HG03565 (cell line): Measurements from ENCODE around the gene VIPR2.

Experiments
- ATAC-seq: cut with Tn5 transposase; IDR thresholded peaks from one replicate; pipeline ENCODE4 v1.9.1; 2021; ENCODE audit warnings: mild to moderate bottlenecking, moderate library complexity; ENCODE audit not compliant: unreplicated experiment

Gene VIPR2

DNA sequence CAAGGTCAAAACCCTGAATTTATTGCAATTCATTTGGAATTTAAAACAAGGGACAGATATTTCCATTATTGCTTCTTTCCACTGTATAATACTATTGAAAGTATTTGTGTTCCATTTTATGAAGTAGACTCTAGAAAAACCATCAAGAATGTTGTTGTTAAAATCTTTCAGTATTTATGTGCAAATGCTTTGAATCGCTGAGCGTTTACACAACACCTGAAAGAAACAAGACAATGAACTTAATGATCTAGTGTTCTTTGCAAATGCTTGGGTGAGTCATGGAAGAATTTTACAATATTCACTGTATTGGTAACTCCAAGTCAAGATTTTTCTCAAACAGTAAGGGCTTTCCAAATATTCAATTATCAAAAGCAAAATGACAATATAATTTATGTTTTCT lies 97.1 kb downstream of the VIPR2 start:
- ATAC-seq, result no peak

DNA sequence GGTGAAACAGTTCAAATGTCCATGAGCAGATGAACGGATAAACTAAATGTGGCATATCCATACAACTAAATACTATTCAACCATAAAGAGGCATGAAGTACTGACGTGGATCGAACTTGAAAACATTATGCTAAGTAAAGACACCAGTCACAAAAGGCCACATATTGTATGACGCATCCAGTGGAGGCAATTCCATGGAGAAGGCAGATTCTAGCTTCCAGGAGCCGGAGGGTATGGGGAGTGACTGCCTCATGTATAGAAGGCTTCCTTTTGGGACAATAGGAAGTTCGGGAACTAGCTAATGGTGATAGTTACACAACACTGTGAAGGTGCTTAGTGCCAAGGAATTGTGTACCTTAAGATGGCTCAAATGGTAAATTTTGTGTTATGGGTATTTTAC lies 98.4 kb downstream of the VIPR2 start:
- ATAC-seq, result no peak

DNA sequence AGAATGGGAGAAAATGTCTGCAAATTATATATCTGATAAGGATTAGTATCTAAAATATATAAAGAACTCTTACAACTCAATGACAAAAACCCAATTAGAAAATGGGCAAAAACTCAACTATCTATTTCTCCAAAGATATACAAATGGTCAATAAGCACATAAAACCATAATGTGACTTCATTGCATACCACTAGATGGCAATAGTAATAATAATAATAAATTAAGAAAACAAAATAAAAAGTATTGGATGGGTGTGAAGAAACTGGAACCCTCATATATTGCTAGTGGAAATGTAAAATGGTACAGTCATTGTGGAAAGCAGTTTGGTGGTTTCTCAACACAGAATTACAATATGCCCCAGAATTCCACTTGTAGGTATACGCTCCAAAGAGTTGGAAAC lies 98.8 kb downstream of the VIPR2 start:
- no peak for ATAC-seq

DNA sequence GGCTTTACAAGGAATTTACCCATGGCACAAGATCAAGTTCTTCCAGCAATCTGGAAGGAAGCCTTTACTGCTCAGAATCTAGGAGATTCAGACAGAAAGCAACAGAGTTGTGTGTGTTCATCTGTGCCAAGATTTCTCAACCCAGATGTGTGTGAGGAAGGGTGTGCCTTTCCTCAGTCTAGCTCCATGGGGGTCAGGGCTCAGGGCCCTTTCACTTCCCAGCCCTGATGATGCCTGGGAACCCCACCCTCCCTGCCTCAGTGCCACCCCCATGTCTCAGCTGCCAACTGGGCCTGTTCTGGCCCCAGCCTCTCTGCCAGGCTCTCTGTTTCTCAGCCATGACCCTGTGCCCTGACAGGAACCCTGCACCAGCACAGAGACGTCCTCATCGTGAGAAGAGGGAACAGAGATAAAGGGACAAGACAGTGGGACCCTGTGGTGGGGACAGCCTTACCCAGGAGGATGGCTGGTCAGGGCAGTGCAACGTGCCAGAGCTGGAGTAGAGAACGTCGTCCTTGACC lies 102.0 kb downstream of the VIPR2 start:
- no peak for ATAC-seq

DNA sequence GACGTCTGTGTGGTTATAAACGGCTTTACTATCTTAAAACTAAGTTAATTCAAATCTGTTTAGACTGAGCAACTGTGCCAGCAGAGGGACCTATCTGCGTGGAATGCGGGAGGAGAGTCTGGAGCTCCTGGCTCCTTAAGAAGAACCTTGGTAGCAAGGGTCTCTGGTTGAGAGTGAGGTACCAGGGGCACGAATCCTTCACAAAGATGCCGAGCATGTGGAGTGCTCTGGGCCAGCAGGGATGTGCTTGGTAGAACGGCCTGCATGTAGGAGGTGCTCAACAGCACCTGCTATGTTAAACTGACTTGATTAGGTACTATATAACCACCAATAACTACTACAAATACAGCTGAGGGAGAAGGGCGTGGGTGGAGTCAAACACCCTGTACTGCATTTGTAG lies 102.6 kb downstream of the VIPR2 start:
- no peak for ATAC-seq

DNA sequence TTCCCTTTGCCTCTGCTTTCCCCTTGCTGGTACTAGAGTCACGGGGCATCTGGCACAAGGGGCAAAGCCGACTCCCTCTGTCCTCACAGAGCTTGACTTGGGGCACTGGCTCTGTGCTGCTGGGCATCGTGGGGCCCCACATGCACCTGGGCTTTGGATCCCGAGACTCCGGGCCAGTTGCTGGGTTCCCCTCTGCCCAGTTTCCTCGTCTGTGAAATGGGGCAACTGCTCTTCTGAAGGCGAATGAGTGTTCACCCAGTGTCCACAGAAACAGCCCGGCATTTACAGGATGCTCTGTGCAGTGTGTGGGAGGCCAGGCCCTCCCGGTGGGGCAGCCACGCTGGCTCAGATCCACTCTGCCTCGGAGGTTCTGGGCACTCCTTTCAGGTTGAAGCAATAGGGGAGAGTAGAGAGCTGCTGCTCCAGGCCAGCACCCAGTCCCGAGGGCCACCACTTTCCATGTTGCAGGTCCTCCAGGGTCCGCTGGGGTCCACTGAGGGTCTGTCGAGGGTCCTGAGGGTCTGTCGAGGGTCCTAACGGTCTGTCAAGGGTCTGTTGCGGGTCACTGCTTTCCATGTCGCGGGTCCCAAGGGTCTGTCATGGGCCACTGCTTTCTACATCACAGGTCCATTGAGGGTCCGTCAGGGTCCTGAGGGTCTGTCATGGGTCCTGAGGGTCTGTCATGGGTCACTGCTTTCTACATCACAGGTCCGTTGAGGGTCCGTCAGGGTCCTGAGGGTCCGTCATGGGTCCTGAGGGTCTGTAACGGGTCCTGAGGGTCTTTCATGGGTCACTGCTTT lies 103.6 kb downstream of the VIPR2 start:
- no peak for ATAC-seq

DNA sequence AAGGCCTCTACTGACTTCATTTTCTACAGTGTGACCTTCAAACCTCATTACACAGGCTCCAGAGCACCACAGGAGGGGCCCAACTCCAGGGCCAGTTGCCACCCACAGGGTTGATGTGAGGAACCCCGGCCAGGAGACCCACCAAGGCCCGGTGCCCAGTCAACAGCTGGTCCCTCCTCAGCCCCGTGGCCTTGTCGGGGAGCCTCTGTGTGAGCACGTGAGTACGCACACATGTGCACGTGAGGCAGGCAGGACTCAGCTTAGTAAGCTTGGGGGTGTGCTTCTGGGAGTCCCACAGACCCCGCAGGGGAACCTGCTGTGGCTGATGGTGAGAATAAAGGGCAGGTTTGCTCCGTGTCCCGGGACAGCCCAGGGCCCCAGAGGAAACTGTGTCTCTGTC lies 104.5 kb downstream of the VIPR2 start:
- no peak for ATAC-seq

DNA sequence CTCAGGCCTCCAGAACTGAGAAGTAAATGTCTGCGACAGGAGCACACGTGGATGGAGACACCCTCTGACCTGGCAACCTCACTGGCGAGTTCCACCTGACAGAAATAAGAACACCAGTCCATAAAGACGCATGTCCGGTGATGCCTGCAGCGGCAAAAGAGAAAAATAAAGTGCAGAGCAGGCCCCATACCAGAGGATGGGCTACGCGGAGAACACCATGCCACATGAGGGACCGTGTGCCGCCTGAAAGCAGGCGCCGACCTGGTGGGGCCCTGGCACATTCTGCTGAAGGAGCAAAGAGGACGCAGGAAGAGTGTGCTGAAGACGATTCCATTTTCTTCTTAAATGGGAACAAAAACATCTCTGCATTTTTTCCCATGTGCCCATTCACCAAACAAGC lies 105.0 kb downstream of the VIPR2 start:
- no peak for ATAC-seq

DNA sequence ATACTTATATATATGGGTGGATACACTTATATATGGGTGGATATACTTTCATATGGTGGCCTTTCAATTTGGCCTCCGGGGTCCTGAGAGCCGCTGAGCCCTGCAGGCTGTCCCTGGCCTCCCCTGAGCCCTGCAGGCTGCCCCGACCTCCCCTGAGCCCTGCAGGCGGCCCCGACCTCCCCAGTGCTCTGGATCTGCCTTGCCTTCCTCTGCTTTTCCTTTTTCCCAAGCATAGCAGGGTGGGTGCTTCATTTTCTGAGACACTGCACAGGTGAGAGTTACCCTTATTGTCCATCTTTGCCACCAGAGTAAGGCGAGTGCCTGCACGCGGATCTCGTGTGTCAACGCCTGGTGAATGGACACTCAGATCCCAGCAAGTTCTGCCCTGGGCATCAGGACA lies 106.6 kb downstream of the VIPR2 start:
- ATAC-seq, result no peak

DNA sequence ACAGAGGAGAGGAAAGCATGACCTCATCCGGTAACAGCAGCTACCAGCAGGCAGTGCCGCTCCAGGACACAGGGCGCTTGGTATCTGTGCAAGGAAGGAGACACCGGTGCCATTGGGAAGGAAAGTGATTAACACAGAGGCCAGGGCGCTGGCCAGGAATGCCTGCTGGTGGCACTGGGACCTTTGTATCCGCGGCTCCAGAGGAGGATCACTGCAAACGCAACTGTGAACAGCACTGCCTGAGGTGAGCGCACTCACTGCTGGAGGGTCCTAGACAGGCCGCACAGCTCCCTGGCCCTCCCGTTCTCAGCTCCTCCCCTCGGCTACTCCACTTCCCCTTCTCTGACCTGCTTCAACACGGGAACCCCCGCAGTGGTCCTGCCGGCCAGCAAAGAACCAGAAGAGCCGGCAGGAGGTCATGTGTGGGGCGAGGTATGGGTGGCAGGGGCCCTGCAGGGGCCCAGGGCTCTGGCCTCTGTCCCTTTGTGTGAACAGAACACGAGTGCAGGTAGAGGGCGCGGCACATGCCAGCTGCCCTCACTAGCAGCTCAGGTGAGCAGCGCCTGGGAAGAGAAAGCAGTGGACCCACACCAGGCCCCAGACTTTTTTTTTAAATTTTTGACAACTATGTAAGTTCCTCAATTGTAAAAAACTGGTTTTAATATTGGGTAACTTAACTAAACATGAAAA lies 107.6 kb downstream of the VIPR2 start:
- ATAC-seq, result no peak

DNA sequence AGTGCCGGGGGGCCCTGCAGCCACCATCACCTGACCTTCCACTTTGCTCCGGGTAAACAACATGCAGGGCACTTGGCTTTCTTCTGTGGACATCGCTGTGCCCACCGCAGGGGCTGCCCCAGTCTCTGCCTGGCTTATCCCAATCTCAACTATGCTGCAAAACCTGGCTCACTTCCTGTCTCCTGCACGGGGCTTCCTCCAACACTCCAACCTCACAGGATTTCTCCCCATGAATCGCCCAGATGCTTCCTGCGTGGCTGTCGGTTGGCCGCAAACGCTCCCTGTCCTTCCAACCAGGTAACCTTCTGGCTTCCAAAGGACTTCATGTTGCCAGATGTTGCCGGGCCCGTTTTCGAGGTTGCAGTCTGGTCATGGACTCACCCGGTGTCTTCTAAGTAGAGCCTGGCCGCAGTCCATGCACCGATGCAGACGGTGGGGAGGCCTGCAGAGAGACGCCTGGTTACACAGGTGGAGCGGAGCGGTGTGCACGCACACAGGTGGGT lies 109.0 kb downstream of the VIPR2 start:
- ATAC-seq, result no peak

DNA sequence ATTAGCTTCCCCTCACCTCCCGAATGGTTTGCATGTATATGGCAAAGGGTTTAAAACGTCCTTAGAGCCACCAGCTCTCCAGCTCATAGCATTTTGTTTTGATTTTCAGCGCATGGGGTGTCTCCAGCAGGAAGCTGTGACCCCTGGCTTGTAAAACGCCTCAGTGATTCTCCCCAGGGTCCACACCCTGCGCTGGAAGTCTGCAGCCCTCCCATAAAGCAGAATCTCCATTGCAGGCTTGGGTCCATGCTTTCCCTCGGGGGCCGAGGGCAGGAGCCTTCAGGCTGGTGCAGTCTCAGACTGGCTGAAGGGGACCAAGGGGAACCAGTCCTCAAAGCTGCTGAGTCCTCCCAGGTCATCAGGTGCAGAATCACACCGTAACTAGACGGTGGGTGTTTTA lies 109.7 kb downstream of the VIPR2 start:
- no peak for ATAC-seq

DNA sequence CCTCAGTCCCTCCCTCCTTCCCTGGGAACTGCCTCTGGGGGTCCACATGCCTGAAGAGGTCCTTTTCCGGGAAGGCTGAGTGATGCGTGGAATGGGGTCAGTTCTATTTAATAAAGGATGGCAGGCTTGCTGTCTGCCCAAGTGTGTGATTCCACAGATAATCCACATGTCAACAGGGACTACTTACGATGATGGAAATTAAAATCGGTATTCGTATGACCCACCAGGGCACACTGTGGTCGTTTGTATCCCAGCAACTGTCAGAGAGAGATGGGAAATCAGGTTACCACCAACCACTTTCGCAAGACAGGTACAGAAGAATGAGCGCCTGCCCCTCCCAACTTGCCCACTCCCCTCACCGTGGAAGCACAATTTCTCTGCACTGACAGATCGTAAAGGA lies 110.3 kb downstream of the VIPR2 start:
- ATAC-seq, result no peak

DNA sequence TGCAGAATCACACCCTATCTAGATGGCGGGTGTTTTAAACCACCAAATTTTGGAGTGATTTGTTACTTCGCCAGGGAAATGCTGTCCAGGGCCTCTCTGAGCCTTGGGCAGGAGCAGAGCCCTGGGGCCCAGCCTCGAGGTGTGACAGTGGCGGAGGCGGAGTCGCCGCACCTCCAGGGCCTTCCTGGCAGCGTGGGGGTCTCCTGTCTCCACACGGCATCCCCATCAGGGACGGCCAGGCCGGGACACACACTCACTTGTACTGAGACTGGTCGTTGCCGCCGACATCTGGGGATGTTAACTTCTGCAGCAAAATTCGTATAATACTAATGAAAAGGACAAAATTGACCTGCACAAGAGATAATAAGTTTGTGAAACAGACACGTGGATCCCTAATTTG lies 110.7 kb downstream of the VIPR2 start:
- ATAC-seq, result no peak

DNA sequence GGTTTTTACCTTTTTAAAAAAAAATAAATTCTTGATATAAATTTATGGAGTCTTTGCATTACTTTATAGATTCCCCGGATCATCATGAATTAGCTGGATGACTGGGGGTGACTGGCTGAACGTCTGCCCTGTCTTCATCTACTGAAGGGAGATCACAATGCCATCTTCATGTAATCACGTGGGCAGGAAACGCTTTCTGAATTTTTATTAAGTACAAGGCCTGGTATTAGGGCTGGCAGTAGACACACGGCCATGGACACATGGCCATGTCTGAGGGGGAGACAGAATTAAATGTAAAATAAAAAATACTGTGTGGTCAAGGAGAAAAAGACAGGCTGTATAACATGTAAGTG lies 111.2 kb downstream of the VIPR2 start:
- no peak for ATAC-seq

DNA sequence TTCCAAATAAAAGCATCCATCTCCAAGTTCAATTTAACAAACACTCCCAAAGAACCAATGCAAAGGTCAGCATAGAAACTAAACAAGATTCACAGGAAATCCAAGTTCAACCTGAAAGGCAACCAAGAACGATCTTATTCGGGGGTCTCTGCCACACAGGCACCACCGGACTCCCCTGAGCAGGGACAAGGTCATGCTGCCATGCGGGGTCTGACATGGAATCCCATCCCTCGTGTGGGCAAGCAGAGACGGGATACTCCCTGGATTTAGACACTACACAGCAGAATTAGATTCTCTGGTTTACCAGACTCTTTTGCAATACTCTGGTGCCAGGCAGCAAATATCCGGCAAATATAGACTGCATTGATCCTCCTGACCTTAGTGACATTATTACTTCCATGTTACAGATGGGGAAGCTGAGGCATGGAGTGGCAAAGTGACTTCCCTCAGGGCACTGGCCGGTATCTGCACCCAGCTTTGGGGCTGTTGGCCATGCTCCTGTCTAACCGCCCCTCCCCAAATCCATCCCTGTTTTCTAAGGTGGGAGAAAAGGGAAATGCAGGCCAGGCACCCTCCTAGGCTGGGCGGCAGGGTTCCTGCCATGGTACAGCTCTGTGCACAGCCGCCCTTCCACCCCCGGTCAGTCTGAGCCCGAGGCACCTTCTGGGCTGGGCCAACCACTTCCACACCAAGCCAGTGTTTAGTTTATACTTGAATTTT lies 111.8 kb downstream of the VIPR2 start:
- ATAC-seq, result no peak

DNA sequence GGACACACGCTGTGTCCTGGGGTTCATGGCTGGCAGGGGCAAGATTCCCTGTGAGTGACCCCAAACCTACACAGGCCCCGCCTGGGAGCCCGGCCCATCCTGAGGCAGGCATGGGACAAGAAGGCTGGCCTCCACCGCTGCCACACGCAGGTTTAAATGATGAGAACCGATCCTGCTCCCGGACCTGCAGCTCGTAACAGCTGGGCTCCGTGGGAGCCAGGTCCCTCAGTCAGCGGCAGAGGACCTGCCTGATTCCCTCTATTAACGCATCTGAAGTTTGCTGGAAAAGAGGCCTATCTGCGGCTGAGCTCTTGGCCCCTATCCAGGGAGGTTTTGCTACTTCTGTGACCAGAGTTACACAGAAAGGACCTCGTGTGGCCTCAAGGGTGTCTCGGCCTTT lies 112.3 kb downstream of the VIPR2 start:
- ATAC-seq, result no peak

DNA sequence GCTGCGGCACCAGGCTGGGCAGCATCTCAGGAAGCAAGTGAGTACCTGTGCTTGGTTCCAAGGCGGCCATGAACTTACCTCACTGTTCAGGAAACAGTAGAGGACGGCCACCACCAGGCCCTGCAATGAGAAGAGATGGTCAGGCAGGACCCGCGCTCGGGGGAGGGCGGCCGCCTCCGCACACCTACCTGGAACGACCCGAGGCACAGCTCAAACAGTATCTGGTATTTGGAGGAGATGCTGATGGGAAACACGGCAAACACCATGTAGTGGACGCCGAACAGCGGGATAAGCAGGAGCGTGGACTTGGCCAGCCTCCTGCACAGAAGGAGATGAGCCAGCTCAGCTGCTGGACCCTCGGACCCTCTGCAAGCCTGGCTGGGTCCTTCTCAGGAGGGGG lies 112.9 kb downstream of the VIPR2 start:
- no peak for ATAC-seq

DNA sequence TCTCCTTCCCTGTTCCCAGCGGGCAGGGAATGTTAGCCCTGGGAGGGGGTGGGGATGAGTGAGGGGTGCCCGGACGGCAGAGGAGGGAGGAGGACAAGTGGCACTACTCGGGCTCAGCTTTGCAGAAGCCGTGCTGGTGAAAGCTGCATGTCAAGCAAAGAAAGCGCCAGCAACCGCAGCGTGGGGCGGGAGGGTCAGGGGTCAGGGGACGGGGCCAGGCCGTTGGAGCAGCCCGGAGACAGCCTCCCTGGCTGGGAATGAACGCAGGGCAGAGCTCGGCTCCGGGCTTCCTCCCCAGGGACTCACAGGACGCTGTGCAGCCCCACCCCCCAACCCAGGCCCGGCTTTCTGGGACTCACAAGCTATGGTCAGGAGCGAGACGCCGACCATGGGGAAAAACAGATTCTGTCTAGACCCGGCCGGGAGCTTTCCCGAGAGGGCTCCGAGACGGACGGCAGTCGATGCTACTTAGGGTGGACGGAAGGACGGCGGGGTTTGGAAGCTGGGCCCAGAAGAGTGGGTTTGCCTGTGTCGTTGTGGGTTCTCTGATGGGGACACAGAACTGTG lies 113.4 kb downstream of the VIPR2 start:
- no peak for ATAC-seq

DNA sequence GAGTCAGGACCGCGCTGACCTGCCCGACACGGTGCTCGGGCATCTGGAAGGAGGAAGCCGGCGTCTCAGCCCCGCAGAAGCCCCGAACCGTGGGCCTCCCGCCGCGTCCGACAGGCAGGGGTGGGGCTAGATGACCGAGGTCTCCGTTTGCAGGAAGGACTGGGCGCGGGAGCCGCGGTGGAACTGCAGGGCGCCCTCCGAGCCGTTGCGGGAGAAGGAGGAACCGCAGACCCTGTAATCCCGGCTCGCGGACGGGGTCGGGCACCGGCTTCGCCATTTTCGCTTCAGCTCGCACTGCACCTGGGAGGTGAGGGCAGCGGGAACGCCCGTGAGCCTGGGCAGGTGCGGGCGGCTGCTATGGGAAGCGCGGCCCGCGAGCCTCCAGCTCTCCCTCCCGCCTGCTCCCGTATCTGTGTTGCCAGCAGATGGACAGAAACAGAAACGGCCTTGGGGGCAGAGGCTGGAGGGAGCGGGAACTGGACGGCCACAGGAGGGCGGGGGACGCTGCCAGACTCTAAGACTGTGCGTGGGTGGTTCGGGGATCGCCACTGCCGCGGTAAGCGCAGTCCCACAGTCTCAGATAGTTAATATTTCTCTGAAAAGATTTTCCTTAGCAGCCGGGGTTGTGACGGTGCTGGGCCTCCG lies 114.1 kb downstream of the VIPR2 start:
- no peak for ATAC-seq
